SH-SY5Y (cell line): Measurements from ENCODE around the gene GJC3.

Experiments
- GATA2 ChIP-seq: IDR thresholded peaks from 2 replicates; pipeline ENCODE4 v1.6.1; 2011; ENCODE audit warnings: mild to moderate bottlenecking, low read depth, low read length
- GATA3 ChIP-seq: IDR thresholded peaks from 2 replicates; pipeline ENCODE4 v1.6.1; 2011; ENCODE audit warnings: low read depth, mild to moderate bottlenecking, low read length, moderate library complexity

GRCh38 chr7:99958564-99959227, 29.3 kb upstream of the GJC3 start:
- no peak for TF ChIP-seq GATA3
- no peak for TF ChIP-seq GATA2
